ENCODE data around the gene PDYN.

GRCh38 chr20:1949347-1950100 lies 44.3 kb downstream of the PDYN start:
- no peak for TF ChIP-seq CTCF (IDR thresholded peaks at IDR 0.05)
- TF ChIP-seq POLR2A (IDR thresholded peaks at IDR 0.05) = no peak
